ENCODE results near the gene ELF2. TPM values are rescaled to one million over a fixed set of nuclear protein-coding genes. Genes with fewer than 3 reads are reported as not detected.

ELF2 gene
- total RNA-seq: 33.9 TPM
- long read RNA-seq, full-length matches to known transcripts: 6 of 29 reads
- long read RNA-seq, partial matches to known transcripts: 0 of 29 reads
- long read RNA-seq, other reads (novel, unspliced or antisense): 23 of 29 reads

DNA sequence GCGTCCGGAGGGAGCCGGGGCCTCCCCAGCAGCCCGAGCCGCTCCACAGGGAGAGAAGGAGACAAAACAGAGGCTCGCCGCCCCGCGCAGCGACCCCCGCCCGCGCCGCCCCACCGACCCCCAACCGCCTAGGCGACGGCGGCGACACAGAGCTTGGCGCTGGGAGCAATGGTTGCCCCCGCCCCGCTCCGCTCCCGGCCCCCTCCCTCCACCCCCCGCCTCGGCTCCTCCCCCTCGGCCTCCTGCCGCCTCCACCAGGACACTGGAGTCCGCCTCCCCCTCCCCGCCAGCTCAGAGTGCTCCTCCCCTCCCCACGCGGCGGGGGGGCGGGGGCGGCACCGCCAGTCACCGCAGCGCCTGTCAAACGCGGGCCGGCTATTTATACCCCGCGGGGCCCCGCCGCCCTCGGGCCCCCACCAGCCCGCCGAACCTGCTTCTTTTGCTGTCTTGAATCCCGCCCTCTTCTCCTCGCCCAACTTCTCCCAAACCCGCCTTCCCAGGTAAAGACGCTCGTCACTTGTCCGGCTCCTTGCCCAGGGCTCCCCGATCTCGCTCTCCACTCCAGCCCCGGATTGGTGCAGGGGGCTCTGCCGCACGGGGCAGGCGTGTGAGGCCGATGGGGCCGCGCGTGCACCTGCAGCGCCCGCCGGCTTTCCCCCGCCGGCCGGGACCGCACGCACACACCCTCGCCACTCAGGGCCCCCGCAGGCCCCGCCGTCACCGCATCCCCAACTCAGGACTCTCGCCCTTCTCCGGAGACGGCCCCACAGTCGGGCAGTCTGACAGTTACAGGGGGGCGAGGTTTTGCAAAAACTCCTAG lies at the start of gene ELF2:
Gene ELF2, minus strand, starts transcription at position 170 of the 820 bp plus-strand sequence. CDS start 39,517 bp downstream, outside the sequence.
- TF ChIP-seq, protein P1, sequence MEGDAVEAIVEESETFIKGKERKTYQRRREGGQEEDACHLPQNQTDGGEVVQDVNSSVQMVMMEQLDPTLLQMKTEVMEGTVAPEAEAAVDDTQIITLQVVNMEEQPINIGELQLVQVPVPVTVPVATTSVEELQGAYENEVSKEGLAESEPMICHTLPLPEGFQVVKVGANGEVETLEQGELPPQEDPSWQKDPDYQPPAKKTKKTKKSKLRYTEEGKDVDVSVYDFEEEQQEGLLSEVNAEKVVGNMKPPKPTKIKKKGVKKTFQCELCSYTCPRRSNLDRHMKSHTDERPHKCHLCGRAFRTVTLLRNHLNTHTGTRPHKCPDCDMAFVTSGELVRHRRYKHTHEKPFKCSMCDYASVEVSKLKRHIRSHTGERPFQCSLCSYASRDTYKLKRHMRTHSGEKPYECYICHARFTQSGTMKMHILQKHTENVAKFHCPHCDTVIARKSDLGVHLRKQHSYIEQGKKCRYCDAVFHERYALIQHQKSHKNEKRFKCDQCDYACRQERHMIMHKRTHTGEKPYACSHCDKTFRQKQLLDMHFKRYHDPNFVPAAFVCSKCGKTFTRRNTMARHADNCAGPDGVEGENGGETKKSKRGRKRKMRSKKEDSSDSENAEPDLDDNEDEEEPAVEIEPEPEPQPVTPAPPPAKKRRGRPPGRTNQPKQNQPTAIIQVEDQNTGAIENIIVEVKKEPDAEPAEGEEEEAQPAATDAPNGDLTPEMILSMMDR (IDR thresholded peaks at IDR 0.05; ENCODE audit: borderline replicate concordance): no peak
- H3K27ac ChIP-seq (replicated peaks): peak within 1 kb of the TSS; percentile 100

DNA sequence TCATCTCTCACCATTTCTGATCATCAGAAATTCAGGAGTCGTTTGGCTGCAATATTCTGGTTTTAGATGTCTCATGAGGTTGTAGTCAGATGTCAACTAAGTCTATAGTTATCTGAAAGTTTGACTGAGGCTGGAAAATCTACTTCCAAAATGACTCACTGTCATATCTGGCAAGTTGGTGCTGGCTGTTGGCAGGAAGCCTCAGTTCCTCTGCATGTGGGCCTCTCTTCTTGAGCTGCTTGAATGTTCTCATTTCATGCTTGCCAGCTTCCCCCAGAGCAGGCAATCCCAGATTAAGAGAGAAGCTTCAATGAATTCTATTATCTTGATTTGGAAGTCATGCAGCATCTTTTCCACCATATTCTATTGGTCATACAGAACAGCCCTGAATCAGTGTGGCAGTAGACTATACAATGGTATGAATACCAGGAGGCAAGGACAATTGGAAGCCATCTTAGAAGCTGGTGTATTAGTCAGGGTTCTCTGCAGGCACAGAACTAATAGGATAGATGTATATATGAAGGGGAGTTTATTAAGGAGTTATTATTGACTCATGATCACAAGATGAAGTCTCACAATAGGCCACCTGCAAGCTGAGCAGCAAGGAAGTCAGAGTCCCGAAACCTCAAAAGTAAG lies 46.8 kb upstream of the ELF2 start:
- H3K36me3 ChIP-seq: no peaks in the 10 kb centered on the region
- no peak overlapping the region for H3K27ac ChIP-seq (replicated peaks)
- no peaks in the 10 kb centered on the region for H3K27me3 ChIP-seq (ENCODE audit: low read depth)
- DNase-seq: peak; percentile 44
- TF ChIP-seq, protein P1 (IDR thresholded peaks at IDR 0.05; ENCODE audit: borderline replicate concordance): no peak
- intact Hi-C loops (cut with micrococcal nuclease): no loop called here
- H3K9me3 ChIP-seq (replicated peaks): no peaks in the 10 kb centered on the region
- H3K4me3 ChIP-seq: no peak overlapping the region
- peaks cover 3% of the 10 kb centered on the region for H3K4me1 ChIP-seq

More for the DNA sequence above, at the start of gene ELF2:
- Histone ChIP-seq H3K27me3 (ENCODE audit: low read depth) (no peaks in the 10 kb centered on the region), H3K4me3 (peak within 1 kb of the TSS; percentile 99), H3K9me3 (replicated peaks) (no peaks in the 10 kb centered on the region), H3K36me3 (no peaks in the 10 kb centered on the region), H3K4me1 (peaks cover 51% of the 10 kb centered on the region)
- intact Hi-C loops (cut with micrococcal nuclease): loop anchor here (5.0 kb wide), 1 partner anchor 120 kb away; no protein-coding TSS in a partner anchor
- peak; percentile 94 for DNase-seq

DNA sequence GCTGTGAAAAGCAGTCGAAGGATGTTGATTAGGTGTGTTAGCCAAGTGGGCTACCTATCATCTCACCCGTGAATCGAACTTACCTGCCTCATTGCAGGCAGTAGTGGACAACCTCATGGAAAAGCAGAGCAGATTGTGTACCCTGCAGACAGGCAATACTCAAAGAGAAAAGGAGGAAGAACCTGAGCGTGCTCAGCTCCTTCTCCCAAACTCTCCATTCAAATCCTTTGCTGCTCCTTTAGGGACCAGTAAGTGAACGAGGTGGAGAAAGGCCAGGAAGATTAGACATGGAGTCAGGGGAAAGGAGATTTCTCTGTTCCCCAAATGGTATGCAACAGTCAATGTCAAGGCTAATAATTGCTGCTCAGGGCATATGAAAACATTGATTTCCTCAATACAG lies 45.2 kb upstream of the ELF2 start:
- Histone ChIP-seq H3K27ac (replicated peaks) (no peak overlapping the region), H3K36me3 (no peaks in the 10 kb centered on the region), H3K4me1 (peaks cover 3% of the 10 kb centered on the region), H3K27me3 (ENCODE audit: low read depth) (no peaks in the 10 kb centered on the region), H3K9me3 (replicated peaks) (no peaks in the 10 kb centered on the region), H3K4me3 (no peak overlapping the region)
- intact Hi-C loops (cut with micrococcal nuclease): no loop called here
- TF ChIP-seq, protein P1 (IDR thresholded peaks at IDR 0.05; ENCODE audit: borderline replicate concordance): no peak
- no peak for DNase-seq

DNA sequence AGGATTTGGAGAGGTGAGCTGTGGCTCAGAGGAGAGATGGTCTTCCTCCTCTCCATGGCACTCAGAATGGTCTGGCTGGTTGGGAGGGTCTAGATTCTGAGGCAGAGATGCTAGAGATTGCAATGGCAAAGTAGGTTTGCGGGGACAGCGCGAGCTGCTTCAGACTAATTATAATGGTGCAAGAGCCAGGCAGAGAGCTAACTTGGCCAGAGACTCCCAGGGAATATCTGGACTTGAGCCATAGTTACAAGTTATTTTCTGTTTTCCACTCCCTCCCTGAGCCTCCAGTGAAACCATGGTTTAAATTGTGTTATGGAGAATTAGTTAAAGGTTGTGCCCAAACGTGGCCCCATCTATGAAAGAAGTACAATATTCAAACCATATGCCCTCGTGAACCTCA lies 44.7 kb upstream of the ELF2 start:
- no peaks in the 10 kb centered on the region for H3K9me3 ChIP-seq (replicated peaks)

DNA sequence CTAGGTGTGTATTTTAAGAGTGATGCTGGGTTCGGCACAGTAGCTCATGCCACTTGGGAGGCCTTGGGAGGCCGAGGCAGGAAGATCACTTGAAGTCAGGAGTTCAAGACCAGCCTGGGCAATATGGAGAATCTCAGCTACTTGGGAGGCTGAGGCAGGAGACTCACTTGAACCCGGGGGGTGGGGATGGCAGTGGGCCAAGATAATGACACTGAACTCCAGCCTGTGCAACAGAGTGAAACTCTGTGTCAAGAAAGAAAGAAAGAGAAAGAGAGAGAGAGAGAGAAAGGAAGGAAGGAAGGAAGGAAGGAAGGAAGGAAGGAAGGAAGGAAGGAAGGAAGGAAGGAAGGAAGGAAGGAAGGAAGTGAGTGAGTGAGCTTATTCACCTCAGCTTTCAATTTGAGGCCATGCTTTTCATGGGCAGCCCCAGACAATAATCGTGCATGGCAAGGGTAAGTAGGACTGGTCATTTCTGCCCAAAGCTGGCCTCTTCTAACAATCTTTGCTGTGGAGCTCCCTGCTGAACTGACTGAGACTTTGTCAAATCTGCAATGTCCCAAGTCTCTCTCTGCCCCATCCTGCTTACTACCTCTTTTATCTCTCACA lies 42.5 kb upstream of the ELF2 start:
- DNase-seq: no peak
- H3K27ac ChIP-seq (replicated peaks): no peak overlapping the region
- TF ChIP-seq, protein P1 (IDR thresholded peaks at IDR 0.05; ENCODE audit: borderline replicate concordance): no peak
- peaks cover 8% of the 10 kb centered on the region for H3K4me1 ChIP-seq
- intact Hi-C loops (cut with micrococcal nuclease): no loop called here
- H3K9me3 ChIP-seq (replicated peaks): no peaks in the 10 kb centered on the region
- no peaks in the 10 kb centered on the region for H3K36me3 ChIP-seq
- H3K4me3 ChIP-seq: no peak overlapping the region
- H3K27me3 ChIP-seq (ENCODE audit: low read depth): no peaks in the 10 kb centered on the region

More for the DNA sequence above, 44.7 kb upstream of the ELF2 start:
- H3K27me3 ChIP-seq (ENCODE audit: low read depth): no peaks in the 10 kb centered on the region
- TF ChIP-seq, protein P1 (IDR thresholded peaks at IDR 0.05; ENCODE audit: borderline replicate concordance): no peak
- no peak overlapping the region for H3K4me3 ChIP-seq
- intact Hi-C loops (cut with micrococcal nuclease): no loop called here
- DNase-seq: no peak
- no peak overlapping the region for H3K27ac ChIP-seq (replicated peaks)
- H3K36me3 ChIP-seq: no peaks in the 10 kb centered on the region
- peaks cover 3% of the 10 kb centered on the region for H3K4me1 ChIP-seq

Measured in left ventricle myocardium inferior (tissue), 1 donor.